Stimulated activated CD8-positive, alpha-beta memory T cell treated with anti-CD3 and anti-CD28 coated beads, Interleukin-2, amount 100 ng/mL, for 1 hour (primary cell): ENCODE results near the gene DRD2.

Source experiments
- DNase-seq, 2 donors: peaks; one replicate each; pipeline ENCODE4 v3.0.0-alpha.2; 2020; ENCODE audit warnings: low read depth in 2 of 2

Gene DRD2

DNA sequence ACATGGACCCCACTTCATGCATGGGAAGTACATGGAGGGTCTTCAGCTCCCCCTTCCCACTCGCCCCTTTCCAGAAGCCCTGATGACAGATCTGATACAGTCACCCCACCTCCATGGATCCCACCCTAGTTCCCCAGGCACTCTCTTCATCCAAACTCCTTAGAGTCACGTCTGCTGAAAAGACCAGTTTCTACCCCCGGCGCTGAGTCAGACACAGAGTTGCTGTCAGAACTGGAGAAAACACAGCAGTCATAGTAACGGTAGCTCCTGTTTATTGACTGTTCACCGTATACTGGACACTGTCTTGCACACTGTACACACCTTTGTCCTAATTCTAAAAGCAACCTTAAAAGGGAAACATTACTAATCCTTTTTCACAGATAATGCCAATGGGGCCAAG lies 29.1 kb downstream of the DRD2 start:
- no peak for DNase-seq

- DNase-seq, result no peak
Measured at GRCh38 chr11:113444502-113445123, 30.6 kb downstream of the DRD2 start.

DNA sequence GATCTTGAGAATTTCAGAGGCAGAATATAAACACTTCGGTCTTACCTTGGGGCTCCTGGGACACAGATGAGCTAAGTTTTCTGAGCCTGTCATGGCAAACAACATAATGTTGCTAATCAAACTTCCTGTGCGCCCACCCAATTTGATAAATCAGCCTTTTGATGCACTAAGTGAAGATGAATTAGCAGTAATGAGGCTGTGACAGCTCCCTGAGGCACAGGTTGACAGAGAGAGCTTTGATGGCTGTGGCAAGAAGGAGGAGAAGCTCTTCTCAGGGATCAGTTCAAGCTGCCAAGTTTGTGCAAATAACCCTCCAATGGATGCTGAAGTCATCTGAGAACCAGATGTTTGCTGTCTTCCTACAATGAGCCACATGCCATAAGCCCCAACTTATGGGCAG lies 34.4 kb downstream of the DRD2 start:
- no peak for DNase-seq

DNA sequence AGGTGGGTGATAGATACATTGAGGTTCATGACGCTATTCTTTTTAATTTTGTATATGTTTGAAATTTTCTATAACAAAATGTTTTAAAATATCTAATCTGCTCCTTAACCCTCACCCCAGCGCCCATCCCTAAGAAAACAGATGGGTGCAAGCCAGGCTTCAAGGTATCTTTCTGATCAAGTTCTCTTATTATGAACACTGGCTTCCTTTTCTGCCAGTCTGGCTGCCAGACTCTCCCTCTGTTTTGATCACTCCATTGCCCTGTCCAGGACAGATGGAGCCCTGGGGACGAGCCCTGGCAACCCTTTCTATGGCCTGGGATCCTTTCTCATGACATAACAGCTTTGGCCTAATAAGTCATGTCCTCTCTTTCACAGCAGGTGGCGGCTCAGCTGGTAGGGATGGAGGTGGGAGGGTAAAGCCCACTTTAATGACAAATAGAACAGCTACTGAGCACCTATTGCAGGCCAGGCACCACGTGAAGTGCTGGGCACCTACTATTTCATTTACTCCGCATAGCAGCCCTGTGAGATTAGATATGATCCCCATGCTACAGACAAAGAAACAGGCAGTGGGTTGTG lies 38.4 kb downstream of the DRD2 start:
- DNase-seq, result no peak

DNA sequence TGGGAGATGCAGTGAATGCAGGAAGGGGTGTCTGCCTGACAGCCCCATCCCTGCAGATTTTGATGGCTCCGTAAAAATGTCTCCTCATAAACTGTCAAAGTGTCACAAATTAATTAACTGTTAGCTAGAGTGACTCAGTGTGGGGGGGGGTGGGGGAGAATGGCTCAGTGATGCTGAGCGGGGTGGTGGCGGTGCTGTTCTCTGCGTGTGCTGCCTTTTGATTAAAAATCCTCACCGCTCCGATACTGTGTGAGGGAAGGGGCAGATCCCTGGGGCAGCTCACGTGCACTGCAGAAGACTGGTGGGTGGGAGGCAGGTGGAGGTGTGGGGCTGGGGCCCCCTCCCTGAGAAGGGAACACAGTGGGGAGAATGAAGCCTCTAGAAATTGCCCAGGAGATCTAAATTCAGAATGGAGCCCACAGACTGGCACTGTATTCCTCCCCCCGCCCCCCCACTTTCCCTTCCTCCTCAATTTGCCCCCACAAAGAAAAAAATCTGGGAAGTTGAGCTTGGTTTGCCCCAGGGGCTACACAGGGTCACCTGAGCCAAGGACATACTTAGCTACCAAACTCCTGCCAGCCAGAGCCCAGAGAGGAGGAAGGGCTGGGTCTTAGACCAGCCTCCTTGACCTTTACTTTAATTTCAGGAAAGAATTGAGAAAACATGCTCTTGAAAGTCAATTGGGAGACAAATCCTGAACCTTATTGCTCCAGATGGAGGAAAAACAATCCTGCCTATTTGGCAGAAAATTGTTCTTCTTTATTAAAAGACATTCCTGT lies 39.8 kb downstream of the DRD2 start:
- DNase-seq, result no peak

DNA sequence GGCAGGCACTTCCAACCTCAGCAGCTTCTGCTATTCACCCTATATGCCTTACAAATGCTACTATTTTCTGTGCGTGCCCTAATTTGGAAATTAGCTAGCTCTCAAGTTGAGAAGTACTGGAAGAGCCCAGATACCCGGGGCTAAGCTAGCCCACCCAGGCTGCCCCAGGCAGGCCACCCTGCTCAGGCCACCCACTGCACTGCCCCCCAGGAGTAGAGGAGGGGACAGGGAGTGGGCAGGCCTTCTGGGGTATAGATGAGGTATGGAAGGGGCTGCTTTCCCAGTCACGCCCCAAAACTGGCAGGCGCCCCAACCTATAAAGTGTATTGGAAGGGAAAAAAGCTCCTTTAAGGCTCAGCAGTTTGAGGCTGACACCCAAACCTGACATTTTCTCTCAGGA lies 43.5 kb downstream of the DRD2 start:
- no peak for DNase-seq

DNA sequence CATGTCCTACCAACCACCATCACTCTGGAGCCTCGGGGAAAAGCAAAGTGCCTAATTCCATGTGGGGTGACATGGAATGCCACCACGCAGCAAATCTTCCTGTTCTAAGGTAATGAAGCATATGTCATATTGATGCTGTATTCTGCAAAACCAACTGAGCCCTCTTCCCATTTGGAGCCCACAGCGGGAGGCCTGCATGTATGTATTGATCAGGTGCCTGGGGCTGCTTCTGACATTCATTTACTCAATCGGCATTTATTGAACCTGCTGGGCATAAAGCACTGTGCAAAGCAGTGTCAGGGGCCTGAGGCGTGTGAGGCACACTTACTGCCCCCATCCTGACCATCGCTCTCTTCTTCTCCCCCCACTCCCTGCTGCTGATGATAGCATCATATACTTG lies 48.5 kb downstream of the DRD2 start:
- DNase-seq, result no peak

- no peak for DNase-seq
Measured at GRCh38 chr11:113420808-113421207, 54.4 kb downstream of the DRD2 start.

- no peak for DNase-seq
Measured at GRCh38 chr11:113419454-113420003, 55.7 kb downstream of the DRD2 start.

GRCh38 chr11:113417428-113417827 lies 57.8 kb downstream of the DRD2 start:
- no peak for DNase-seq

GRCh38 chr11:113415343-113415742 lies 59.9 kb downstream of the DRD2 start:
- DNase-seq, result no peak

DNA sequence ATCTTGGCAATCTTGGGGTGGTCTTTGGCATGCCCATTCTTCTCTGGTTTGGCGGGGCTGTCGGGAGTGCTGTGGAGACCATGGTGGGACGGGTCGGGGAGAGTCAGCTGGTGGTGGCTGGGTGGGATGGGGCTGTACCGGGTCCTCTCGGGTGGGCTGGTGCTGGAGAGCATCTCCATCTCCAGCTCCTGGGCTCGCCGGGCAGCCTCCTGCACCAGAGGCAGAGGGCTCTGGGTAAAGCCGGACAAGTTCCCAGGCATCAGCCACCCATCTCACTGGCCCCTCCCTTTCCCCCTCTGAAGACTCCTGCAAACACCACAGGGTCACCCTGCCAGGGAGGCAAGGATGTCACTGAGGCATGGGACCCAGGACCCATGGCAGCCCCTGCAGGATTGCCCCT lies 62.5 kb downstream of the DRD2 start:
- DNase-seq, result no peak

DNA sequence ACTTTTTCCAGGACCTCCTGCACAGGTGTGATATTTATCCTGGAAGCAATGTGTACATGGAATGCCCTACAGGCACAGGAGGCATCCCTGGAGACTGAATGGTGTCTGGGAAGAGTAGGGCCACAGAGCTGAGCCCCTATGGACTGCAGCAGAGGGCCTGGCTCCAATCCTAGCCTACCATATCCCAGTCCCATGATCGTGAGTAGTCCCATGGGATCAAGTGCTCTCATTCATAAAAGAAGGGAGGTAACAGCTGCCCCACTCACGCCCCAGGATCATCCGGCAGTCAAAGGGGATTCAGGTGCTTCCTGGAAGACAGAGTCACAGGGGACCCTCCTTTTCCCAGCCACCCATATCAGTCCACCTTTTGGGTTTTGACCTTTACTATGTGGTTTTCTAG lies 63.7 kb downstream of the DRD2 start:
- DNase-seq, result no peak

DNA sequence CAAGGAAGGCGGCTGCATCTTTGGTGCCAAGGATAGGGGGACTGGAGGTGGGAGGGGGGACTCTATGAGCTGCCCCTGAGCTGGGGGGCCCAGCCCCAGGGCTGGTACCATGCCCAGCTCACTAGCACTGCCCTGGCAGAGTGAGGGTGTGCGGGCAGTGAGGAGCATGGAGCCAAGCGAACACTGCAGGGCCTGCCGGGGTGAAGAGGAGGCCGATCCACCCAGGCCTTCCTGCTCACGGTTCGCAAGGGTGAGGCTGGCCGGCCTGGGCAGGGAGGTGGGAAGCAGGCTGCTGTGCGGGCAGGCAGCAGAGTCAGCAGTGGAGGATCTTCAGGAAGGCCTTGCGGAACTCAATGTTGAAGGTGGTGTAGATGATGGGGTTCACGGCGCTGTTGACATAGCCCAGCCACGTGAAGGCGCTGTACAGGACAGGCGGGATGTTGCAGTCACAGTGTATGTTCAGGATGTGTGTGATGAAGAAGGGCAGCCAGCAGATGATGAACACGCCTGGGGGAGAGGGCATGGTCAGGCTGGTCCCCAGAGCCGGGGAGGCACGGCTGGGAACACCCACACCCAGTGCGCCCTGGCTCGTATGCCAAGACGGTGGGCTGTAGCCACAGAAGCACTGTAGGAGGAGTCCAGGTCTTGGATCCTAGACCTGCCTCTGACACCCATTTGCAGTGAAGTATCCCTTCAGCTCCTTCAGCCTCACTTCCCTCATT lies 64.6 kb downstream of the DRD2 start:
- no peak for DNase-seq

- DNase-seq, result no peak
Measured at GRCh38 chr11:113409526-113409925, 65.7 kb downstream of the DRD2 start.

DNA sequence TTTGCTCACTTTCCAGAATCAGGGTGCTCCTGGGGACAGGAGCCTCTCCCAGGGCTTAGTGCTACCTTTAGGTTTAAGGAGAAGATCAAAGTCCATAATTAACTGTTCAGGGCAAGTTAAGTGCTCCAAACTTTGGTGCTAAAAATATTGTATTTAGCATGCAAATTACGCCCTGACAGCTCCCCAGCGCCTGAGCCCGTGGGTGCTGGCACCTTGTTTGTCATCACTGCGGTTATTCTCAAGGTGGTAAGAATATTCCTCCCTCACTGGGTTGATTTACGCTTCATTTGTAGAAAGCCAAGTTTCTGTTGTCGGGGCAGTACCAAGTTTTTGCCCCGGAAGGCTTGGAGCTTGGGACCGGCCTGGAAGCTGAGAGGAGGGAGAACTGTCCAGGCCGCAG lies 66.3 kb downstream of the DRD2 start:
- no peak for DNase-seq

DNA sequence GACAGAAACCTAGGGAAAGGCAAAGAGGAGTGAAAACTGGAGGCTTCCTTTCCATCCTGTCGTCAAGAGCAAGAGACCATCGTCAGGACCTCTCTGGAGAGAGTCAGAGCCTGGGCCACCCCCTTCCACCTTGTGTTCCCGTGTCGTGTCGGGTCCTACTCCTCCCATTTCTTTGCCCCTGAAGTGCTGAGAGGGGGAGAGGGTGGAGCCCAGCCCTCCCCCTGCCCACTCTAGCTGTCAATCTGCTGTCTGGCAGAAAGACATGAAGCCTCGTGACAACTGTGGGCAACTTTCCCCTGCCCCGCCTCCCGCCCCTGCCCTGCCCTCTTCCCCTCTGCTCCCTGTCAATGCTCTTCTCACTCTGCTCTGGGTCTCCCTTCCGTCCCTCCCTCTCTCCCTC lies 67.0 kb downstream of the DRD2 start:
- DNase-seq, result no peak

- DNase-seq, result no peak
Measured at GRCh38 chr11:113407163-113407562, 68.0 kb downstream of the DRD2 start.

DNA sequence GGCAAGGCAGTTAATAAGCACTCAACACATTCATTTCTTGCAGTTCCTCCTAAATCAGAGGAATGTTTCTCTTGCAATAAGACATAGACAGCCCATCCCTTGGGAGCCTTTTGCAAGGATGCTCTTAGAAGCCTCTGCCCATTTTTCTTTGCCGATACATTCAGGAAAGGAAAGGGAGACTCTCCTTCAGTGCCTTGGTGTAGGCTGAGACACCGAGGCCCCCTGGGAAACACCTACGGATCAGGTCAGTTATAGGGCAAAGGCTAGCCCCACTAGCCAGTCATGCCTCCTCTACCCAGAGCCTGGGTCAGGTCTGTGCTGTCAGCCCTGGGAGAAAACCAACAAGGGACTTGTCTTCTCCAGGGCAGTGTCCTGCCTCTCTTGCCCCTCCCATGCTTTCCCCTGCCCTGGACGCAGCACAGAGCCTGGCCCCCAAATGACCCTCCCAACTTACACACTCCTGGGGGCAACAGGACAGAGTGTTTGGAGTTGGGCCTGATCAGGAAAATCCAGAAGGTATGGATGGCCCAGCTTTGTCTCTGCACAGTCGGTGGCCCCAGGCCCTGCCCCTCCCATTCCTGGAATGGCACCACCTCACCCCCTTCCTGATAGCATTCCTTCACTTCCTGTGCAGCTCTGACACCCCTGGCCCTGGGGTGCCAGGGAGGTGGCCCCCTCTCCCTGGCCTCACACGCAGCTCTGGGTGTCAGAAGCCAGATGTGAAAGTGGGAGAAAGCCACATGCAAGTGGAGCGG lies 69.3 kb downstream of the DRD2 start:
- DNase-seq, result no peak

DNA sequence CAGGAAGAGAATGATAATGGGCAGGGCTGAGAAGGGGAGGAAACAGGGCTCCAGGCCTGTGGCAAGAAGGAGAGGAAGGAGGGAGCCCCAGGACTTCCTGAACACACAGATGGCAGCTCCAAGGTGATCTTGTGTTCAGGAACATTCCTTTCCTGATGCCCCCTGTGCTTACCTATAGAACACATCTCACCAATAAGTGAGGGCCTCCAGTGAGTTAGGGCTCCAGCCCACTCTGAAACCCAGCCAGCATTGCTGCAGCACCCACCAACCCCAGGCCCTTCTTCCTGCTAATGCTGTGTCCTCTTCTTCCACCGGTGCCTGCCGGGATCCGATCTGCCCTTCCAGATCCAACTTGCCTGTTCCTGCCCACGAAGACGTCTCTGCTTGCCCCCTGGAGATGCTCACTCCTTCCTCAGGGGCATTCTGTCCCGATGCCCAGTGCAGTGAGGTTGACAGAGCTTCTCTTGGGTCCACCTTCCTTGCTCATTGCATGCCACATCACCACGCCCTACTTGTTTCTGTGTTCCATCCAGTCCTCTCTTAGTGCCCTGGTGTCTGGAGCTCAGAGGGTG lies 70.3 kb downstream of the DRD2 start:
- DNase-seq, result no peak

- no peak for DNase-seq
Measured at GRCh38 chr11:113401718-113402117, 73.5 kb downstream of the DRD2 start.
